Lower leg skin (tissue), 3 donors: ENCODE results near the gene RNF217.

Source experiments
- POLR2A ChIP-seq, 2 donors: fragments of 450-650 bp; IDR thresholded peaks; one replicate each; pipeline ENCODE4 v1.6.1; 2016 to 2017; ENCODE audit warnings: antibody characterized with exemption in 2 of 2, mild to moderate bottlenecking in 1 of 2, moderate library complexity in 1 of 2
- TF ChIP-seq, protein P1 (sequence below), 3 donors: fragments of 450-650 bp; IDR thresholded peaks; one replicate each; pipeline ENCODE4 v1.5.1; 2016; ENCODE audit warnings: antibody characterized with exemption in 3 of 3, mild to moderate bottlenecking in 3 of 3, moderate library complexity in 2 of 3

DNA sequence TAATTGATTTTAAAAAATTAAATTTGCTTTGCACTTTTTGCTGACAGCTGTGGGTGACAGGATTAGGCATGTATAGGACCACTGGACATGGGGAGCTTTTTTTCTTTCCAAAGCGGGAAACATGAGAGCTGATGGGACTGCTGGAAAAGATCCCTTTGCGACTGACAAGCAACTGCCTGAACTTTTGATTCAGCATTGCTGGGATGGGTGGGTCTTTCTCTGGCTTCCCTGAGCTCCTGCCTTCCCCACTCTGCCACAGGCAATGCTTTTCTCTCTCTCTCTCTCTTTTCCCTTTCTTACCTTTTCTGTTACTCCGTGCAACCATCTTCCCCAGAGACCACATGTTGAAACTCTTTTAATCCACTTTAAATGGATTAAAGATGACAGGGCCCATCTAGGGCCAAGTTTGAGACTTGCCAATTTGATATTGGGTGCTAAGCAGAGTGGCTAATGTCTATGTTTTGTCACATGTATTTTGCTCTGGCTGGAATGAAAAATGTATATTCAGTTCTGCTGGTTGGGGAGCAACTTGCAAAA, 157.9 kb downstream of the RNF217 start:
- TF ChIP-seq POLR2A (IDR thresholded peaks at IDR 0.05): no peak
- TF ChIP-seq, protein P1, sequence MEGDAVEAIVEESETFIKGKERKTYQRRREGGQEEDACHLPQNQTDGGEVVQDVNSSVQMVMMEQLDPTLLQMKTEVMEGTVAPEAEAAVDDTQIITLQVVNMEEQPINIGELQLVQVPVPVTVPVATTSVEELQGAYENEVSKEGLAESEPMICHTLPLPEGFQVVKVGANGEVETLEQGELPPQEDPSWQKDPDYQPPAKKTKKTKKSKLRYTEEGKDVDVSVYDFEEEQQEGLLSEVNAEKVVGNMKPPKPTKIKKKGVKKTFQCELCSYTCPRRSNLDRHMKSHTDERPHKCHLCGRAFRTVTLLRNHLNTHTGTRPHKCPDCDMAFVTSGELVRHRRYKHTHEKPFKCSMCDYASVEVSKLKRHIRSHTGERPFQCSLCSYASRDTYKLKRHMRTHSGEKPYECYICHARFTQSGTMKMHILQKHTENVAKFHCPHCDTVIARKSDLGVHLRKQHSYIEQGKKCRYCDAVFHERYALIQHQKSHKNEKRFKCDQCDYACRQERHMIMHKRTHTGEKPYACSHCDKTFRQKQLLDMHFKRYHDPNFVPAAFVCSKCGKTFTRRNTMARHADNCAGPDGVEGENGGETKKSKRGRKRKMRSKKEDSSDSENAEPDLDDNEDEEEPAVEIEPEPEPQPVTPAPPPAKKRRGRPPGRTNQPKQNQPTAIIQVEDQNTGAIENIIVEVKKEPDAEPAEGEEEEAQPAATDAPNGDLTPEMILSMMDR (IDR thresholded peaks at IDR 0.05): no peak
